Stimulated activated naive CD4-positive, alpha-beta T cell treated with Interleukin-2 at 50 U/mL for 16 hours (primary cell): Measurements from ENCODE around the gene PRIMA1.
"Not testable (repeated sequence)": the region's sequence is repeated elsewhere in the genome, so short reads cannot be mapped to it uniquely, and the experiment has no call there.

Experiments used
- DNase-seq: peaks from one replicate; lab custom pipeline; 2025; lab: John Stamatoyannopoulos, UW

The PRIMA1 gene

GRCh38 chr14:93788293-93788542 is at the start of gene PRIMA1:
Gene PRIMA1, minus strand, starts transcription at chr14:93788485. Its CDS starts 767 bp downstream, at chr14:93787718.
- DNase-seq = no peak

DNA sequence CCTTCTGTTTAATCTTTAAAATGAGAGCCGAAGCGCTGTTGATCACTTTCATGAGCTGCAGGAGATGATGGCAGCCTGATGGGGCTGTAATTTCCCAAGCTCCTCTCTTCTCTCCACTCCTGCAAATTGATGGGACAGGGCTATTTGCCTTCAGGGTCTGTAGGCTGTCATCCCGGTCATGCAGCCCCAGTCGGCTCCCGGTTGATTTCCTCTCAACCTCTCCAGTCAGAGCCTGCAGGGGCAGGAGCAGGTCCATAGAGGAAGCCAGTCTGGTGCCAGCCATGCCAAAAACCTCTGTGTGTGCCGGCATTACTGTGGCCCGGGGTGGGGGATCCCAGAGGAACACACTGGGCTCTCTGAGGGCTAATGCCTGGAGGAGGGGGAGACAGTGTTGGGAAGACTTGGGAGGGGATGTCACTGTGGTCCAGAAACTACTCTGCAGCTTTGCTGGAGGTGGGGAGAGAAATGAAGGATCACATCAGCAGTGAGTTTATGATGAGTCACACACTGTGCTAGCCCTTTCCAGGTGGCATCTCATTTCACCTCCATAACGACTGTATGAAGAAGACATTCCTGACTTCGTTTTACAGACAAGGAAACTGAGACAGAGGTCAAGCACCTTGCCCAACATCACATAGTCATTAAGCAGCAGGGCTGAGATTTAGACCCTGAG is 46.5 kb upstream of the PRIMA1 start:
- no peak for DNase-seq

DNA sequence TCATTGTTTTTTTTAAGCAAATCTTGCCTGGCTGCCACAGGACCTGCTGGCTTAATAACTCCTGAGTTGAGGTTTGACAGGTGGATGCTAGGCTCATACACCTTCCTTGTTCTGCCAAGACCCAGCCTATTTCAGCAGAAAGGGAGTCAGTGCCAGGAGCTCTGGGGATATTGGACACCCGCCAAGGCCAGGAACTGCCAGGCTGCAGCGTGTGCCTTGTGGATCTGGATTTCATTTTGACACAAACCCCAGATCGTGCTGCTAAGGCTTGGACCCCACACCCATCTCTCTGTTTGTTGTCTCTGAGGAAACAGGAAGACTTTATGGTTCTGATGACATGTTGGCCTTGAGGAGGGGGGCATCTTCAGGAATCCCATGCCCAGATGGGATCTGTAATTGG is 44.4 kb upstream of the PRIMA1 start:
- DNase-seq = no peak

GRCh38 chr14:93832081-93832480 is 43.8 kb upstream of the PRIMA1 start:
- DNase-seq = no peak

DNA sequence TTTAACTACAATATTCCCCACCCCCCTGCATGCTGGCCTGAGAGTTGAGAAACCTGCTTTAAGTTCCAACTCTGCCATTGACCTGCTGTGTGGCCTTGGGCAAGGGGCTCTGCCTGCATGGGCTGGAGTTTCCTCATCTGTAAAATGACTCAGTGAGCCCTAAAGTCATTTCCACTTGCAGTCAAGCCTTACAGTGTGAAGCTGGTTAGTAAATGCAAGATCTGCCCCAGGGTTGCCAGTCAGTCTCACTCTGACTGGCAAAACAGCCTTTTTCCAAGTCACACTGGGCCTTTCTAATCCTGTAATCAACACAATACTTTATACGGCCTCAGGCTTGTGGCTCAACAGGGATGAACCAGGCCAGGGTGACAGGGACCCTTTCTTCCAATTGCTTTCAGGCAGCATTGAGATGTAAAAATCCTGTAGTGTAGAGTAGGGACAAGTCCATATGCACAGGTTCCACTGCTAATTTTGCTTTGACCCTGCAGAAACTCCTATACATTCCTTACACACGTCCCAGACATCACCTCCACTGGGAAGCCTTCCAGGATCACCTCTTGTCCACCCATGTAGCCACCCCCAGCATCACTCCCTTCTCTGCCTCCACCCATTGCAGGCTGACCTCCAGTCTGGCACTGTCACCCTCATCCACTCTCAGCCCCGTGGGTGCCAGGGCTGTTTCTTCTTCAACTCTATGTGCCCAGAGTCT is 42.6 kb upstream of the PRIMA1 start:
- DNase-seq = no peak

- DNase-seq = no peak
Measured at GRCh38 chr14:93829839-93830481, 41.7 kb upstream of the PRIMA1 start.

GRCh38 chr14:93825235-93825553 is 36.9 kb upstream of the PRIMA1 start:
- DNase-seq = no peak

DNA sequence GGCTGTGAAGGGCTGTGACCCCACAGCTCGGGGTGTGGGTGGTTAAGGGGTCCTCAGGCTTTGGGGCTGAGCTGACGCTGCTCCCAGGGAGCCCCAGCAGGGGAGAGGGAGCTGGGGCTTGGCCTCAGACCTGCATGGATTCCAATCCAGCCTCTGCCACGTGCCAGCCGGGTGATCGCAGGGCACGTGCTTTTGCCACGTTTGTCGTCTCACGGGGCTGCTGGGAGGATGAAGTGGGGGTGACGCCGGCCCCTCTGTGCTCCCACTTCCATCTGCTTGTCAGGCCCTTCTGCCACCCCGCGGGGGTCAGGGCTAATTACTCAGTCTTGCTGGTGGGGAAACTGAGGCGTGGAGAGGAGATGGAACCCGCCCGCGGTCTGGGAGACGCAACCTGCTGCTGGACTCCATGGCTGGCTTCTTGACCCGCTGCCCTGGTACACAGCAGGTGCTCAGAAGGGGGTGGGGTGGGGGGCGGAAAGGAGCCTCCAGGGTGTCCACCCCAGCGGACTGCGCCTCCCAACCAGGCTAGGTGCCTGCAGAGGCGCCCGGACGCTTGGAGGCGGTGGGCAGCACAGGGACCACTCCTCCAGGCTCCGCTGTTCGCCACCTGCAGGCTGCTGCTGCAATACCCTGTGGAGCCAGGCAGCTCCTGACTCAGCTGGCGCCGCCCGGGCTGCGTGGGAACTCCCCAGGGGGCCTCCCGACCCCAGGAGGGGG is 36.4 kb upstream of the PRIMA1 start:
- DNase-seq = no peak

GRCh38 chr14:93824076-93824475 is 35.8 kb upstream of the PRIMA1 start:
- DNase-seq = no peak

DNA sequence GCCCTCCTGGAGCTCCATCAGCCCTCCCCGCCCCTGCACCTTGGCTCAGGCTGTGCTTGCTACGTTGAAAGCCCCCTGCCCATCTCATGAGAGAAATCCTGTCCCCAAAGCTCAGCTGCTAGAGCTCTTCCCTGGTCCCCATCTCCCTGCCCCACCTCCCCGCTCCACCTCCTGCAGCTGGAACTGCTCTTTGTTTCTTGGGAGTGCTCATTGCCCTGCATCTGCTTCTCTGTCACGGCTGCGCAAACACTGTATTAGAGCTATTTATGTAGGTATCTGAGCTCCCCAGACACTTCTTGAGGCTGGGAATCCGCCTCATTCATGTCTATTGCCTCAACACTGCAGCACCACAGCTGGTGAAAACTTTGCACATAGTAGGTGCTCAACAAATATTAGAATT is 32.8 kb upstream of the PRIMA1 start:
- no peak for DNase-seq

DNA sequence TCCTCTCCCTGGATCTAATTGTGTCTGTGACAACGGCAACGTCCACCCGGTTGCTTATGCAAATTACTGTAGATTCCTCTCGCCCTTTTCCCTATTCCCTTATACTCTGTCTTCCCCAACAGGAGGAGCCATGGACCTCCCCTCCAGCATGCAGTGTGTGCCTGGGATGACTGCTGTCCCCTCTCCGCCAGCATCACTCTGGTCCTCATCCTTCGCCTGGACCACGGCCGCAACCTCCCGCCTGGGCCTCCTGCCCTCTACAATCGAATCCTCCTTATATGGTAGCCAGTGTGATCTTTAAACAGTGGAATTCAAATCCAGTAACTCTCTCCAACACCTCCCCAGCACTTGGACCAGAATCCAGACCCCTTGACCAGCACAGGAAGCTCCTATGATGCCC is 30.6 kb upstream of the PRIMA1 start:
- no peak for DNase-seq

GRCh38 chr14:93811676-93812075 is 23.4 kb upstream of the PRIMA1 start:
- no peak for DNase-seq

- DNase-seq = no peak
Measured at GRCh38 chr14:93811020-93811419, 22.7 kb upstream of the PRIMA1 start.

DNA sequence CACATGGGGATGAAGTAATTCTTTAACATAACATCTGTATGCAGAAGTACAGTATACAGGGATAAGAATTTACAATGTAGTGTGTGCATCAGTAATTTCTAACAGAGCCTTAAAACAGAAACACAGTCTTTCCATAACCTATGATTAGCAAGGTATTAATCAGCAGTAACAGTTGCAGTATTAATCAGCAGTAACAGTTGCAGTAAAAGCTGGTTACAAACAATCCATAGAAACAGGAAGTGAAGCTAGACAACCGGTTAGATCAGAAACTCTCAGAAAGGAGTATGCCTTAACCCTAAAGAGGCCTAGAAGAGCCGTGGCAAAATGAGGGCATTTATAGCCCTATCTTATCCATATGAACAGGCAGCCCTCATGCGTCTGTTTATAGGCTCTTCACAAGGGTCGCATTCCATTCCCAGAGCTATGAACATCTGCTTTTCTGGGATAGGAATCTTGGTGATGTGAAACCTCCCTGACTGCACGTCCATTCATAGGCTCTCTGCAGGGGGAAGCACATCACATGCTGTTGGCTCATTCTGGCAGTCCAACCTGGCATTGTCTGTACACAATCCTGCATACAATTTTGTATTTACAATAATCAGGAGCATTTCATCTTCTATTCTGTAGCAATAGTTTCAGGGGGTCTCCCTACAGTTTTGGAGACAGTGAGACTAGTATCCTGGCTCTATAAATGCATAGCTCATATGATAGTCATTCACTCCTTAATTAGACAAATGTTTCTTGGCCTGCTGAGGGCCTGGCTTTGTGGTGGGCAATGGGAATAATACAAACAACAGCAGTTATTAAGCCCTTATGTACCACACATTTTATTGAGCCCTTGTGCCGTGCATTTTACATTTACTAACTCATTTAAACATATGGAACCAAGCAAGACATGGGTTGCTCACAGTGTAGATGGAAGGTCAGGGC is 21.5 kb upstream of the PRIMA1 start:
- DNase-seq = not testable (repeated sequence)

- DNase-seq = no peak
Measured at GRCh38 chr14:93804654-93805053, 16.4 kb upstream of the PRIMA1 start.

DNA sequence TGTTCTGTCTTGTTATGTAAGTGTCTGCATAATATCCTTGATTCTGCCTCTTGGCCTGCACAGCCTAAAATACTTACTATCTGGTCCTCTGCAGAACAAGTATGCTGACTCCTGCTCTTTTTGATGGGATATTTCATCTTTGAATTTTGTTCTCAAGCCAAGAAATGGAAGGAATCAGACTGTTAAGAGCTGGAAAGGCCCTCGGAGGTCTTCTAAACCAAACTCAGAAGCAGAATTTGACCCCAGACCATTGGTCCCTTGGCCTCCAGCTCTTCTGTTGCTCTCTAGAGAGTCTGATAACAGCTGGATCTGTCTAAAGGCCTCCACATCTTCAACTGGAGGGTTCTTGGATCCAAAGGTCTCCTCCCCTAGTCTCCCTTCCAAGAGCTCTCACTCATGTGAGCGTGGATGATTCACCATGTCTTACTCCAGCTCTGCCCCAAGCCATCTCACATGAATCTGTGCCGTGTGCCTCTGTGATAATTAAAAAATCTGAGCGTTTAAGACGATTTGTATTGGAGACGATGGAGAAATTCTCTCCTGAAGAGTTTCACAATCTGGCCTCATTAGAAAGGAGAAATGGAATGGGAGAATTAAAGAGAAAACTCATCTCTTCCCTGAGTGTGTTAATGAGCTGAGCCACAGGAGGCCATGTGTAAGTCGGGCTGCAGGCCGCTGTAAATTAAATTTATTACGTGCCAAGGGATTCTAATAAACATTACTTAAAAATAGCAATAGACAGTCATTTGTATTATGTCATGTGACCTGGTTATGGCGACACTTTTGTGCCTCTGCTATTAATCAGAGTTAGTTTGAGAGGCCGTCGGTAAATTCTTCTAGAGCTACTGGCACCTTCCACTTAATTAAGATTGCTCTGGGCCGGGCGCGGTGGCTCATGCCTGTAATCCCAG is 15.4 kb upstream of the PRIMA1 start:
- no peak for DNase-seq

DNA sequence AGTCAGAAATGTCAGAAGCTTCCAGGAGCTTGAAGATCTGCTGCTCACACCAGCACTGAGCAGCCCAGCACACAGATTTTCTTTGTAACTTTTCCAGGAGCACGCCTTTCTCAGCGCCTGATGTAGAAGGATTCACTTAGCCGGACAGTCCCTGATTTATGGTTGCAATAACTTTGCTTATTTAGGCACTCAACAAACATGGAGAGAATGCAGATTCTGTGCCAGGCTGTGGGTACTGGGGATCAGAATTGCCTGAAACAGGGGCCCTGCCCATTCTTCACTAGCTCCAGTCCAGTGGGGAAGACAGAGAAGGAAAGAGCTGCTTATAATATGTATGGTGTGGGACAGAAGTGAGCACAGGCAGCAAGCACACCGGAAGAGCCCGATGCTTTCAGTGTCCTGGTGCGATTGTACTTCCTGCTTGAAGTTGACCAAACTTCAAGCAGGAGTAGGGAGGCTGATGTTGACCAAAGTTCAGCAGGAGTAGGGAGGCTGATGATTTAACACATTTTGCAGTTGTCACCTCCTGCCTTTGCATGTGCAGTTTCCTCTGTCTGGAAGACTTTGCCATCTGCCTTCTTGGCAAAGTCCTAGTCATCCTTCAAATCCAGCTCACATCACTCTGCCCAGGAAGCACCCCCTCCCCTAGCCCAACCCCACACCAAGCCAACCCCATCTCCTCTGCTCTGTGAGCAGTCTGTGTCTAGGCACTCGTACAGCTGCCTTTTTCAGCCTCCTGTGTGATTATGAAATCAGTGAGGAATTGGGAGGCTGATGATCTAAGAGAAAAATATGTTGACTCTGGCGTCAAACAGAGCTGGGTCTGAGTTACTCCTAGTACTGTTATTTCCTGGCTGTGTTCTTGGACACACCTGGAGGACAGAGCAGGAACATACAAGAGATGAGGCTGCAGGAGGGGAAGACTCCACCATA is 12.0 kb upstream of the PRIMA1 start:
- no peak for DNase-seq

DNA sequence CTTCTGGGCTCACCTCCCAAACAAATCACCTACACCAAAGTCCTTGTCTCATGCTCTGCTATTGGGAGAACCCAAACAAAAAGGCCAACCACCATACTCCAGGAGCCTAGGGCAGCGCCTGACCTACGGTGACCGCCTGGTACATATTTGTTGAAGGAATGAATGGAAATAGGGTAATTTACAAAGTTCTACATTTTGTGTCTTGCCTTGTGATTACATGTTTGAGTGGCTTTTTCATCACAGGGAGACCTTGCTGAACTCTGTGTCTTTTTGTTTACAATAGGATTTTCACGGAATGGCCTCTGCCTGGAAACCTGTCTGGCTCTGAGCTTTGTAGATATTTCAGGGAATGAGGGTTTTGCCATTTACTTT is 11.3 kb upstream of the PRIMA1 start:
- no peak for DNase-seq

GRCh38 chr14:93797536-93797935 is 9.3 kb upstream of the PRIMA1 start:
- DNase-seq = no peak

DNA sequence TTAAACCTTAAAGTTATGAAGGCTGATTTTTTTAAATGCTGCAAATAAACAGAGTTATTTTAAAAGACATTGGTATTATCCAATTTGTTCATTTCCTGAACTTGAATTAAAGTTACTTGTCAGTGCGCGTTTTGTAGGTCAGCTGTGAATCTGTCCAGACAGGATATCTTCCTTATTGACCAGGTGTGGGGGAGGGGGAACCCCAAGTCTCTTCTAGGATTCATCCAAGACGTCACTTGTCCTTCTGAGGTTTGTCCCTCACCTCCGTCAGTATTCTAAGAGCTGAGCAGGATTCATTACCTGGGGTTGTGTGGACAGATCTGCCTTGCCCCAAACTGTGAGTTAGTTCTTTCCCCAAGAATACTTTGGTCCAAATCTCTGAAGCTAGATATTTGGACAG is 8.8 kb upstream of the PRIMA1 start:
- DNase-seq = no peak
